HG03457 (cell line): ENCODE results near the gene FAM81A.

ENCODE experiments used
- ATAC-seq: cut with Tn5 transposase; IDR thresholded peaks from one replicate; pipeline ENCODE4 v1.9.1; 2021; ENCODE audit warnings: moderate number of reproducible peaks; ENCODE audit not compliant: unreplicated experiment

FAM81A gene

GRCh38 chr15:59571606-59572005 is 133.6 kb downstream of the FAM81A start:
- no peak for ATAC-seq
